Kidney (tissue), 14 donors: Measurements from ENCODE around the gene ATF3. TPM values are rescaled to one million over a fixed set of nuclear protein-coding genes. Genes with fewer than 3 reads are reported as not detected.

ENCODE experiments used
- DNase-seq, 5 donors: peaks; one replicate each; pipeline ENCODE4 v3.0.0-alpha.2; 2013 to 2020
- FAIRE-seq: peaks from 2 replicates; lab custom pipeline; 2012; peaks lifted over from hg19 to GRCh38; lab: Jason Lieb, UNC
- H3K27ac ChIP-seq, 2 donors: one replicate each; pipeline ENCODE4 v1.7.0; 2013; ENCODE audit warnings: low read depth in 2 of 2, low read length in 2 of 2, inconsistent platforms in 1 of 2
- H3K27me3 ChIP-seq: one replicate; pipeline ENCODE4 v1.7.1; 2013; ENCODE audit warnings: low read length, inconsistent platforms; ENCODE audit not compliant: control insufficient read depth, insufficient read depth
- H3K36me3 ChIP-seq, 3 donors: one replicate each; pipeline versions ENCODE4 v1.7.0 to v1.7.1; 2013; ENCODE audit warnings: low read length in 3 of 3, control low read depth in 1 of 3, inconsistent platforms in 1 of 3; ENCODE audit not compliant: insufficient read depth in 3 of 3, control insufficient read depth in 2 of 3
- H3K4me1 ChIP-seq, 3 donors: one replicate each; pipeline versions ENCODE4 v1.7.0 to v1.7.1; 2013; ENCODE audit warnings: low read length in 3 of 3, inconsistent platforms in 1 of 3, low read depth in 1 of 3; ENCODE audit not compliant: control insufficient read depth in 2 of 3, insufficient read depth in 2 of 3
- H3K4me3 ChIP-seq, 3 donors: one replicate each; pipeline versions ENCODE4 v1.7.0 to v1.8.1; 2013; ENCODE audit warnings: low read length in 3 of 3, control low read depth in 1 of 3, inconsistent platforms in 1 of 3
- H3K9ac ChIP-seq, 3 donors: one replicate each; pipeline versions ENCODE4 v1.7.0 to v1.7.1; 2013; ENCODE audit warnings: low read length in 3 of 3, control low read depth in 1 of 3, inconsistent platforms in 1 of 3
- H3K9me3 ChIP-seq, 3 donors: one replicate each; pipeline versions ENCODE4 v1.7.0 to v1.7.1; 2013; ENCODE audit warnings: low read length in 3 of 3, control low read depth in 1 of 3, inconsistent platforms in 1 of 3; ENCODE audit not compliant: control insufficient read depth in 2 of 3, insufficient read depth in 1 of 3
- CTCF ChIP-seq: IDR thresholded peaks from 3 replicates; pipeline ENCODE4 v1.5.1; 2012; ENCODE audit warnings: mild to moderate bottlenecking, moderate library complexity, borderline replicate concordance; ENCODE audit not compliant: insufficient read depth; ENCODE audit errors: extremely low read depth
- intact Hi-C: fragments of 100-400 bp; cut with DNase I; formaldehyde crosslinking; loops from one replicate; pipeline ENCODE4 v1.11.1; 2022
- polyA plus RNA-seq: library from polyadenylated mRNA; stranded (reverse); fragments of 350-450 nt; fragmentation: Illumina TruSeq; extraction: RNeasy Lipid Tissue Mini Kit (QIAGEN cat#74804); gene quantifications from one replicate; pipeline ENCODE4 v1.2.3, GENCODE V29; 2014; ENCODE audit warnings: low read depth, low replicate concordance; ENCODE audit not compliant: insufficient read depth
- total RNA-seq: library from RNA; stranded (reverse); fragmentation: NEBNext Ultra II Directional; extraction: Animal tissue kit (Norgen Biotek cat#: 25700); gene quantifications from one replicate; pipeline ENCODE4 v1.2.1, GENCODE V29; 2021
- donor health status: control.
- donor health status: control.
- donor health status: control.
- donor health status: control.
- donor health status: control.
- donor health status: DM: yes; HTN: yes; CAD: no.
- donor health status: Normal renal cell carcinoma (clear cell type).

ATF3 gene
- total and polyA plus RNA-seq, 2 donors from 2014 or later, result 12.8 to 14.6 TPM

GRCh38 chr1:212609701-212610574, 1.4 kb downstream of the ATF3 start:
- peak overlapping the region; percentile 42 to 95 (median 81) for H3K9ac ChIP-seq
- intact Hi-C loops, result no loop called here
- H3K27ac ChIP-seq, result peak overlapping the region; percentile 95 to 99
- peaks cover 21% of the 10 kb centered on the region for H3K27me3 ChIP-seq
- peak overlapping the region; percentile 58 to 86 (median 80) for H3K4me3 ChIP-seq
- DNase-seq (no peak), FAIRE-seq (no peak)
- TF ChIP-seq CTCF, result no peak
- no peaks in the 10 kb centered on the region for H3K36me3 ChIP-seq
- H3K9me3 ChIP-seq, result no peaks in the 10 kb centered on the region
- H3K4me1 ChIP-seq, result peaks cover 0 to 19% (median 15%) of the 10 kb centered on the region in 3 donors

- intact Hi-C loops, result no loop called here
- FAIRE-seq (no peak), DNase-seq (no peak)
- Histone ChIP-seq H3K9me3 (no peaks in the 10 kb centered on the region), H3K27ac (no peak overlapping the region), H3K36me3 (no peaks in the 10 kb centered on the region), H3K4me1 (peaks cover 0 to 19% (median 15%) of the 10 kb centered on the region in 3 donors), H3K9ac (peak overlapping the region in 1 of 3 donors; percentile 95), H3K27me3 (peaks cover 17% of the 10 kb centered on the region), H3K4me3 (peak overlapping the region in 2 of 3 donors; percentile 80 to 86)
- TF ChIP-seq CTCF, result no peak
Observed at GRCh38 chr1:212610575-212610967, 2.0 kb downstream of the ATF3 start.

GRCh38 chr1:212611000-212611948, 2.7 kb downstream of the ATF3 start:
- FAIRE-seq, result no peak
- Histone ChIP-seq H3K4me1 (peaks cover 0 to 12% (median 11%) of the 10 kb centered on the region in 3 donors), H3K9ac (no peak overlapping the region), H3K27ac (no peak overlapping the region), H3K4me3 (peak overlapping the region in 2 of 3 donors; percentile 0 to 86), H3K36me3 (peaks cover 0 to 5% (median 0%) of the 10 kb centered on the region in 3 donors), H3K9me3 (no peaks in the 10 kb centered on the region), H3K27me3 (peaks cover 10% of the 10 kb centered on the region)
- TF ChIP-seq CTCF, result no peak
- no peak for DNase-seq
- intact Hi-C loops, result no loop called here
